GM12874 (cell line): ENCODE measurements around the gene SAFB.

ENCODE experiments used
- CTCF ChIP-seq: IDR thresholded peaks from 2 replicates; pipeline ENCODE4 v1.5.1; 2011; ENCODE audit warnings: low read depth, mild to moderate bottlenecking, control low read depth, low read length, moderate library complexity; ENCODE audit not compliant: insufficient read depth

SAFB gene

GRCh38 chr19:5655412-5655811 is 32.5 kb downstream of the SAFB start:
- TF ChIP-seq CTCF, result no peak

- no peak for TF ChIP-seq CTCF
These were observed 38.6 kb downstream of the SAFB start for GRCh38 chr19:5661483-5661882.

GRCh38 chr19:5663904-5664303 is 41.0 kb downstream of the SAFB start:
- TF ChIP-seq CTCF, result no peak

- TF ChIP-seq CTCF, result no peak
These were observed 41.6 kb downstream of the SAFB start for GRCh38 chr19:5664515-5664914.

GRCh38 chr19:5665781-5666513 is 43.1 kb downstream of the SAFB start:
- TF ChIP-seq CTCF, result no peak

GRCh38 chr19:5666921-5667610 is 44.2 kb downstream of the SAFB start:
- TF ChIP-seq CTCF, result no peak

GRCh38 chr19:5667751-5668271 is 44.9 kb downstream of the SAFB start:
- TF ChIP-seq CTCF, result no peak
